ENCODE results near the gene VPS45.

Gene VPS45

GRCh38 chr1:150192012-150192411 lies 124.4 kb downstream of the VPS45 start:
- DNase-seq (ENCODE audit: low read depth in 2 of 2), result no peak

GRCh38 chr1:150194381-150195031 lies 126.9 kb downstream of the VPS45 start:
- DNase-seq (ENCODE audit: low read depth in 2 of 2), result no peak

Data from activated CD4-positive, alpha-beta T cell treated with anti-CD3 and anti-CD28 coated beads for 24 hours (primary cell).